Heart left ventricle (tissue), 16 donors: ENCODE results near the gene PLEKHN1. TPM values are rescaled to one million over a fixed set of nuclear protein-coding genes. Genes with fewer than 3 reads are reported as not detected.
"Not testable (repeated sequence)": the region's sequence is repeated elsewhere in the genome, so short reads cannot be mapped to it uniquely, and the experiment has no call there.

Source experiments
- ATAC-seq, 4 donors: fragments of 200-7000 bp; cut with Tn5 transposase; one replicate each; pipeline ENCODE4 v1.9.1; 2020 to 2022; ENCODE audit warnings: moderate library complexity in 4 of 4, mild to moderate bottlenecking in 3 of 4, moderate number of reproducible peaks in 1 of 4
- DNase-seq, 5 donors: peaks; one replicate each; pipeline ENCODE4 v3.0.0-alpha.2; 2020
- H3K27ac ChIP-seq, 12 donors: fragments of 200-600 bp; sonication (generic) in 4 of 12; one replicate each; pipeline versions ENCODE4 v1.5.0 to v1.8.0; 2016 to 2022; ENCODE audit warnings: mild to moderate bottlenecking in 2 of 12
- H3K27me3 ChIP-seq, 9 donors: fragments of 200-600 bp; sonication (generic) in 2 of 9; one replicate each; pipeline versions ENCODE4 v1.5.1 to v1.8.0; 2016 to 2022; ENCODE audit warnings: mild to moderate bottlenecking in 3 of 9
- H3K36me3 ChIP-seq, 9 donors: fragments of 200-600 bp; sonication (generic) in 2 of 9; one replicate each; pipeline versions ENCODE4 v1.5.0 to v1.8.0; 2018 to 2022; ENCODE audit warnings: mild to moderate bottlenecking in 2 of 9
- H3K4me1 ChIP-seq, 12 donors: fragments of 200-600 bp; sonication (generic) in 4 of 12; one replicate each; pipeline versions ENCODE4 v1.5.0 to v1.8.0; 2016 to 2022; ENCODE audit warnings: mild to moderate bottlenecking in 3 of 12
- H3K4me3 ChIP-seq, 12 donors: fragments of 200-600 bp; sonication (generic) in 4 of 12; one replicate each; pipeline versions ENCODE4 v1.5.0 to v1.8.0; 2017 to 2022; ENCODE audit warnings: mild to moderate bottlenecking in 9 of 12, moderate library complexity in 4 of 12
- H3K9me3 ChIP-seq, 12 donors: fragments of 200-600 bp; sonication (generic) in 4 of 12; one replicate each; pipeline versions ENCODE4 v1.5.0 to v1.8.0; 2016 to 2022; ENCODE audit warnings: mild to moderate bottlenecking in 1 of 12
- CTCF ChIP-seq, 12 donors: fragments of 200-600 bp; sonication (generic) in 4 of 12; IDR thresholded peaks; one replicate each; pipeline versions ENCODE4 v1.5.0 to v1.8.0; 2018 to 2022; ENCODE audit warnings: antibody characterized with exemption in 12 of 12, mild to moderate bottlenecking in 5 of 12
- POLR2A ChIP-seq, 2 donors: fragments of 450-650 bp; IDR thresholded peaks; one replicate each; pipeline ENCODE4 v1.6.1; 2017; ENCODE audit warnings: antibody characterized with exemption in 2 of 2, mild to moderate bottlenecking in 2 of 2, moderate library complexity in 2 of 2
- WGBS, 4 donors: extraction: QIAGEN DNeasy Blood & Tissue Kit in 2 of 4; methylation state at CpG; one replicate each; pipeline versions ENCODE4 v1.1.5 to v1.1.7; 2013 to 2018; 5-methylcytosine and 5-hydroxymethylcytosine counted together
- intact Hi-C, 10 donors: fragments of 100-400 bp; cut with DNase I; formaldehyde crosslinking; loops; one replicate each; pipeline versions ENCODE4 v1.11.1 to v1.14.2; 2022
- polyA plus RNA-seq, 2 donors: library from polyadenylated mRNA; stranded (reverse); fragments of 200-250 nt; gene quantifications; one replicate each; pipeline ENCODE4 v1.2.3, GENCODE V29; 2013
- total RNA-seq, 9 donors: library from RNA; depleted of rRNA in 2 of 9; stranded (reverse); fragments of >200 nt in 2 of 9; fragmentation: NEBNext Ultra II Directional in 3 of 9; extraction: Animal tissue kit (Norgen Biotek cat#: 25700) in 3 of 9; gene quantifications; one replicate each; pipeline versions ENCODE4 v1.1.0 to v1.2.4, GENCODE V29; 2016 to 2023
- donor health status: ischemic (EF 13 %, LVEDD 7.1; RV severe dilation, severe dysfunction).
- donor health status: healthy with polysubstance abuse.
- donor health status: DM: no; HTN: yes; CAD: no.
- donor health status: DM: no; HTN: no; CAD: no.
- donor health status: ischemic (EF 25% LVEDD 6.9; RV normal size, moderate dysfunction).
- donor health status: ischemic (EF 25% LVEDD 5.7; RV mildly dilated, moderate dysfunction).
- donor health status: healthy.
- donor health status: DM: yes; HTN: yes; CAD: no.
- donor health status: ischemic (EF 35%, LVEDD 5.7; RV mildly dilated, moderate dysfunction).
- donor health status: nonischemic (EF 11% LVEDD 7.7; RV severe dilation, severe dysfunction).
- donor health status: DM: yes; HTN: yes; CAD: no.
- donor health status: PGD.
- donor health status: ischemic (EF 29% LVEDD 5.4; RV normal size, mild dysfunction).
- donor health status: nonischemic (EF 23%, LVEDD 6.1; RV moderate dilation, normal function).

Gene PLEKHN1
- total and polyA plus RNA-seq, 11 donors: 0.15 to 0.63 (median 0.26) TPM; not detected in 7

GRCh38 chr1:943545-944340, 22.5 kb upstream of the PLEKHN1 start:
- DNase-seq (no peak), ATAC-seq (no peak)
- Histone ChIP-seq H3K4me1 (peaks cover 10 to 50% (median 35%) of the 10 kb centered on the region in 12 donors), H3K4me3 (peak overlapping the region in 3 of 12 donors; percentile 12 to 26 (median 20)), H3K36me3 (peaks cover 0 to 44% (median 31%) of the 10 kb centered on the region in 9 donors), H3K27me3 (peaks cover 8 to 52% (median 38%) of the 10 kb centered on the region in 9 donors), H3K9me3 (no peaks in the 10 kb centered on the region), H3K27ac (peak overlapping the region in 11 of 12 donors; percentile 12 to 82 (median 67))
- intact Hi-C loops: no loop called here
- 70 to 81% (median 73%) methylated on average over 26 to 27 of the region's 27 CpGs for WGBS, 4 donors
- TF ChIP-seq CTCF (IDR thresholded peaks at IDR 0.05) (no peak), POLR2A (IDR thresholded peaks at IDR 0.05) (no peak)

GRCh38 chr1:944341-945325, 21.6 kb upstream of the PLEKHN1 start:
- H3K9me3 ChIP-seq: no peaks in the 10 kb centered on the region
- intact Hi-C loops: no loop called here
- peak in 4 of 5 donors; percentile 63 to 82 (median 72) for DNase-seq
- H3K4me3 ChIP-seq: no peak overlapping the region
- peak overlapping the region in 10 of 12 donors; percentile 20 to 82 (median 67) for H3K27ac ChIP-seq
- 66 to 73% (median 68%) methylated on average over 16 to 28 of the region's 28 CpGs for WGBS, 4 donors
- peaks cover 0 to 53% (median 40%) of the 10 kb centered on the region in 9 donors for H3K36me3 ChIP-seq
- peaks cover 8 to 43% (median 32%) of the 10 kb centered on the region in 9 donors for H3K27me3 ChIP-seq
- H3K4me1 ChIP-seq: peaks cover 10 to 46% (median 35%) of the 10 kb centered on the region in 12 donors
- peak in 3 of 4 donors; percentile 9 to 44 (median 42) for ATAC-seq
- TF ChIP-seq POLR2A (IDR thresholded peaks at IDR 0.05): no peak

- H3K4me1 ChIP-seq: peaks cover 10 to 36% (median 26%) of the 10 kb centered on the region in 12 donors
- peak overlapping the region in 2 of 12 donors; percentile 70 to 77 for H3K27ac ChIP-seq
- peaks cover 0 to 66% (median 53%) of the 10 kb centered on the region in 9 donors for H3K36me3 ChIP-seq
- no peaks in the 10 kb centered on the region for H3K9me3 ChIP-seq
- no peak for DNase-seq
- intact Hi-C loops: no loop called here
- TF ChIP-seq CTCF (IDR thresholded peaks at IDR 0.05): no peak
- TF ChIP-seq POLR2A (IDR thresholded peaks at IDR 0.05): no peak
- peaks cover 7 to 30% (median 22%) of the 10 kb centered on the region in 9 donors for H3K27me3 ChIP-seq
- no peak overlapping the region for H3K4me3 ChIP-seq
- WGBS, 4 donors: 89 to 93% (median 91%) methylated on average over 29 of the region's 29 CpGs
- no peak for ATAC-seq
Observed at GRCh38 chr1:945688-946556, 20.4 kb upstream of the PLEKHN1 start.

GRCh38 chr1:946811-947210, 19.5 kb upstream of the PLEKHN1 start:
- H3K27ac ChIP-seq, intact Hi-C loops, H3K4me3 ChIP-seq, ATAC-seq, H3K9me3 ChIP-seq, DNase-seq: not testable (repeated sequence)
- Histone ChIP-seq H3K4me1 (peaks cover 4 to 27% (median 17%) of the 10 kb centered on the region in 12 donors), H3K27me3 (peaks cover under 1 to 21% (median 13%) of the 10 kb centered on the region in 9 donors), H3K36me3 (peaks cover 0 to 75% (median 61%) of the 10 kb centered on the region in 9 donors)
- WGBS, 4 donors: 94 to 98% (median 96%) methylated on average over 11 to 13 of the region's 13 CpGs
